ENCODE data around the gene ASB13.

The ASB13 gene

DNA sequence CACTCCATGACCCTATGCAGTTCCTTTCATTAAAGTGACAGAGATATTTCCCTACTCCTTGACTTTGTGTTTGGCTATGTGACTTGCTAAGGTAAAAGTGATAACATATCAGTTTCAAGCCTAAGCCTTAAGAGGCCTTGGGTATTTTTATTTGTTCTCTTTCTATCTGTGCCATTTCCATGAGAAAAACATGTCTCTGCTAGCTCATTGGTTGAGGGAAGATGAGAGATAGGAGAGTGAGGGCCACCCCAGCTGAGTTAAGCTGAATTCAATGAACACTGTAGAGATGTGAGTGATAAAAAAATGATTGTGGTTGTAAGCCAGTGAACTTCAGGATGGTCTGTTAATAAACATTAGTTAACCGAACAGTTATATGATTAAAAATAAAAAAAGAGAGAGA, 31.7 kb upstream of the ASB13 start:
- TF ChIP-seq, protein P1, sequence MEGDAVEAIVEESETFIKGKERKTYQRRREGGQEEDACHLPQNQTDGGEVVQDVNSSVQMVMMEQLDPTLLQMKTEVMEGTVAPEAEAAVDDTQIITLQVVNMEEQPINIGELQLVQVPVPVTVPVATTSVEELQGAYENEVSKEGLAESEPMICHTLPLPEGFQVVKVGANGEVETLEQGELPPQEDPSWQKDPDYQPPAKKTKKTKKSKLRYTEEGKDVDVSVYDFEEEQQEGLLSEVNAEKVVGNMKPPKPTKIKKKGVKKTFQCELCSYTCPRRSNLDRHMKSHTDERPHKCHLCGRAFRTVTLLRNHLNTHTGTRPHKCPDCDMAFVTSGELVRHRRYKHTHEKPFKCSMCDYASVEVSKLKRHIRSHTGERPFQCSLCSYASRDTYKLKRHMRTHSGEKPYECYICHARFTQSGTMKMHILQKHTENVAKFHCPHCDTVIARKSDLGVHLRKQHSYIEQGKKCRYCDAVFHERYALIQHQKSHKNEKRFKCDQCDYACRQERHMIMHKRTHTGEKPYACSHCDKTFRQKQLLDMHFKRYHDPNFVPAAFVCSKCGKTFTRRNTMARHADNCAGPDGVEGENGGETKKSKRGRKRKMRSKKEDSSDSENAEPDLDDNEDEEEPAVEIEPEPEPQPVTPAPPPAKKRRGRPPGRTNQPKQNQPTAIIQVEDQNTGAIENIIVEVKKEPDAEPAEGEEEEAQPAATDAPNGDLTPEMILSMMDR (IDR thresholded peaks at IDR 0.05; ENCODE audit: insufficient read depth, low read length, poor library complexity, severe bottlenecking): no peak
- Histone ChIP-seq H3K4me3 (replicated peaks; ENCODE audit: low read depth, low read length) (no peak overlapping the region), H3K36me3 (ENCODE audit: control insufficient read depth, insufficient read depth, low read length) (no peaks in the 10 kb centered on the region; the same call in 1 of the 2 replicates), H3K27me3 (replicated peaks; ENCODE audit: control insufficient read depth, insufficient read depth, low read length) (no peaks in the 10 kb centered on the region)
- no peak for DNase-seq (ENCODE audit: extremely low read depth, insufficient read length)

DNA sequence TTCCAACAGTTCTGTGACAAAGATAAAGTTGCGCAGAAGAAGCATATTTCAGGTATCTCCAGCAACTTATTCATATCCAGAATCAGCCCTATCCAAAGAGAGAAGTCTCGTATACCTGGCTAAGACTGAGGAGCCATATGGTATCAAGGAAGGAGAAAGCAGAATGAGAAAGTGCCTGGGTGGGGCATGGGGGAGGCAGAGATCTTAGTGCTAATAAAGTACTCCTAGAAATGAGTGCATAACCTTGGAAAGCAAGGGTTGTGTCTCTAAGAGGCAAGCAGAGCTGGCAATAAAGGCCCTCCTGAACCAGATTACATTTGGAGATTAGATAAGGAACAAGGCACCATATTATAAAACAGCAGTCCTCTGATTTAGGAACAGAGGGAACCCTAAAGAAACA, 30.9 kb upstream of the ASB13 start:
- H3K4me3 ChIP-seq (replicated peaks; ENCODE audit: low read depth, low read length): no peak overlapping the region
- TF ChIP-seq, protein P1 (IDR thresholded peaks at IDR 0.05; ENCODE audit: insufficient read depth, low read length, poor library complexity, severe bottlenecking): no peak
- no peaks in the 10 kb centered on the region for H3K27me3 ChIP-seq (replicated peaks; ENCODE audit: control insufficient read depth, insufficient read depth, low read length)
- no peak for DNase-seq (ENCODE audit: extremely low read depth, insufficient read length)
- H3K36me3 ChIP-seq (ENCODE audit: control insufficient read depth, insufficient read depth, low read length): no peaks in the 10 kb centered on the region; the same call in 1 of the 2 replicates

DNA sequence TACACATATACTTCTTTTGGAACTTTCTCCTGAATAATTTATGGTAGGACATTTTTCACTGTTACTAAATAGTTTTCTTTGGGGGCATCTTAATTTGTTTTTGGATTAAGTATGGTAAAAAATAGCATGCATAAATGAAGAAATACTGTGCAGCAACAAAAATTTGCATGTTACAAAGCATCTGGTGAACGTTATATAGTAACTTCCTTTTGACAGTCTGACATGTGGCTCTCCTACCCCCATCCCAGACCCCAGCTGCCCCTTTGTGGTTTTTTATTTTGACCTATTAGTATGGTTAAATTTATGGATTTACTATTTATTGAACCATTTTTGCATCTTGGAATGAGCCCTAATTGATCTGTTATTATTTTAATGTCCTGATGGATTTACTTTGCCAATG, 28.2 kb upstream of the ASB13 start:
- H3K4me3 ChIP-seq (replicated peaks; ENCODE audit: low read depth, low read length): no peak overlapping the region
- DNase-seq (ENCODE audit: extremely low read depth, insufficient read length): no peak
- no peaks in the 10 kb centered on the region for H3K27me3 ChIP-seq (replicated peaks; ENCODE audit: control insufficient read depth, insufficient read depth, low read length)
- TF ChIP-seq, protein P1 (IDR thresholded peaks at IDR 0.05; ENCODE audit: insufficient read depth, low read length, poor library complexity, severe bottlenecking): no peak
- H3K36me3 ChIP-seq (ENCODE audit: control insufficient read depth, insufficient read depth, low read length): no peaks in the 10 kb centered on the region; the same call in 1 of the 2 replicates

DNA sequence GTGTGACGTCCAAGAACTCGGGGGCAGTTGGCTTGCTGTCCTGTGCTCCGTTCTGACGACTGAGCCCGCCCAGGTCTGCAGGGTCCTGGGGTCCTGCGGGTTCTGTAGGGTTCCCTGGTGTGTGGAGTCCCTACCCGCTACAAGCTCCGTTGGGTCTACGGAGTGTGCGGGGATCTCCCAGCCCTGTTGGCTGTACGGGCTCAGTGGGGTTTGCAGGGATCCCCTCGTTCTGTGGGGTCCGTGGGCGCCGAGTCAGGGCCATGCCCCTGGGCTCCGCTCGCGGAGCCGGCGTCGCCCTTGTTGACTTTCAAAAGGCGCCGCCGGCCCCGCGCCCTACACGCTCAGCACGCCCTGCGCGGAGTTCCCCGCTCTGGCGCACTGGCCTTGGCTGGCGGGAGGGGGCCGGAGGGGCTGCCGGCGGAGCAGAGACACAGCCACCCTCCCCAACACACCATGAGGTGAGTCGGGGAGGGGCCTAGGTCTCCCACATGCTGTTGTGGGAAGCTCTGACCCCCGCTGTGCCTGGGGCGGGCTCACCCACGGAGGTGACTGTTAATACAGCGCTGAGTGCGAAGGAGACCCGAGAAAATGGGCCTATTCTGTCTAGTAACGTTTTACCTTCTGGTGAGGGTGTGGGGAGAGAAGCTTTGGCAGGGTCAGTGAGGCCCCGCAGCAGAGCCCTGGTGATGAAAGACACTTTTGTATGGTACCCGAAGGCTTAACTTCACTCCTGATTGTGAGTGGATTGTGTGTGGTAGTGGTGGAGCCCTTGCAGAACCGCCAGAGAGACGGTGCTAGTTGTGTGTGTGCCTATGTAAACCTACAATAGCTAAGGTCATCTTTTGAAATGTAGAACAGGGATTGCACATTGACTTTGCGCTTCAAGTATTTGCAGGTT, 26.3 kb upstream of the ASB13 start:
- peak; percentile 87 for DNase-seq (ENCODE audit: extremely low read depth, insufficient read length)

DNA sequence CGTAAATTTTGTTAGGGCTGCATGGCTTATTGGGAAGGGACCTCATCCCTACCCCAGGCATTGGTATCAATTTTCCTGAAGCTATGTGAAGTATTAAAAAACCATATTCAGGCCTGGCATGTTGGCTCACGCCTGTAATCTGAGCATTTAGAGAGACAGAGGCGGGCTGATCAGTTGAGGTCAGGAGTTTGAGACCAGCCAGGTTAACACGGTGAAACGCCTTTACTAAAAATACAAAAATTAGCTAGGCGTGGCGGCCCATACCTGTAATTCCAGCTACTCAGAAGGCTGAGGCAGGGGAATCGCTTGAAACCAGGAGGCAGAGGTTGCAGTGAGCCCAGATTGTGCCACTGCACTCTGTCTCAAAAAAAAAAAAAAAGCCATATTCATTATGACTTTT, 25.4 kb upstream of the ASB13 start:
- TF ChIP-seq, protein P1 (IDR thresholded peaks at IDR 0.05; ENCODE audit: insufficient read depth, low read length, poor library complexity, severe bottlenecking): no peak
- peak overlapping the region; percentile 58 for H3K4me3 ChIP-seq (replicated peaks; ENCODE audit: low read depth, low read length)
- no peaks in the 10 kb centered on the region for H3K27me3 ChIP-seq (replicated peaks; ENCODE audit: control insufficient read depth, insufficient read depth, low read length)
- no peak for DNase-seq (ENCODE audit: extremely low read depth, insufficient read length)
- H3K36me3 ChIP-seq (ENCODE audit: control insufficient read depth, insufficient read depth, low read length): no peaks in the 10 kb centered on the region; the same call in 1 of the 2 replicates

More for the DNA sequence above, 26.3 kb upstream of the ASB13 start:
- Histone ChIP-seq H3K36me3 (ENCODE audit: control insufficient read depth, insufficient read depth, low read length) (no peaks in the 10 kb centered on the region; the same call in 1 of the 2 replicates), H3K4me3 (replicated peaks; ENCODE audit: low read depth, low read length) (peak overlapping the region; percentile 58), H3K27me3 (replicated peaks; ENCODE audit: control insufficient read depth, insufficient read depth, low read length) (no peaks in the 10 kb centered on the region)
- TF ChIP-seq, protein P1 (IDR thresholded peaks at IDR 0.05; ENCODE audit: insufficient read depth, low read length, poor library complexity, severe bottlenecking): no peak

All from GM06990 (cell line).